Activated T-cell treated with anti-CD3 and anti-CD28 coated beads, Interleukin-2, amount 50 U/mL, for 24 hours (primary cell): ENCODE data around the gene ZNF579.

Experiments used
- DNase-seq: peaks from one replicate; pipeline ENCODE4 v3.0.0-alpha.2; 2020
- H3K27ac Mint-ChIP-seq: 2 replicates; pipeline ENCODE4 v1.8.0; 2020; ENCODE audit warnings: mild to moderate bottlenecking, mixed read lengths
- H3K27me3 Mint-ChIP-seq: 2 replicates; pipeline ENCODE4 v1.8.0; 2020; ENCODE audit warnings: mixed read lengths
- H3K36me3 Mint-ChIP-seq: 2 replicates; pipeline ENCODE4 v1.8.0; 2020; ENCODE audit warnings: low read depth, mixed read lengths
- H3K4me1 Mint-ChIP-seq: 2 replicates; pipeline ENCODE4 v1.8.0; 2020; ENCODE audit warnings: low read depth, mixed read lengths
- H3K4me3 Mint-ChIP-seq: 2 replicates; pipeline ENCODE4 v1.8.0; 2020; ENCODE audit warnings: mild to moderate bottlenecking, moderate library complexity, mixed read lengths
- H3K9me3 Mint-ChIP-seq: 2 replicates; pipeline ENCODE4 v1.8.0; 2020; ENCODE audit warnings: mixed read lengths

Gene ZNF579, protein sequence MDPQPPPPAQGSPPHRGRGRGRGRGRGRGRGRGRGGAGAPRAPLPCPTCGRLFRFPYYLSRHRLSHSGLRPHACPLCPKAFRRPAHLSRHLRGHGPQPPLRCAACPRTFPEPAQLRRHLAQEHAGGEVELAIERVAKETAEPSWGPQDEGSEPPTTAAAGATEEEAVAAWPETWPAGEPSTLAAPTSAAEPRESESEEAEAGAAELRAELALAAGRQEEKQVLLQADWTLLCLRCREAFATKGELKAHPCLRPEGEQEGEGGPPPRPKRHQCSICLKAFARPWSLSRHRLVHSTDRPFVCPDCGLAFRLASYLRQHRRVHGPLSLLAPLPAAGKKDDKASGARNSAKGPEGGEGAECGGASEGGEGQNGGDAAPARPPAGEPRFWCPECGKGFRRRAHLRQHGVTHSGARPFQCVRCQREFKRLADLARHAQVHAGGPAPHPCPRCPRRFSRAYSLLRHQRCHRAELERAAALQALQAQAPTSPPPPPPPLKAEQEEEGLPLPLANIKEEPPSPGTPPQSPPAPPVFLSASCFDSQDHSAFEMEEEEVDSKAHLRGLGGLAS

DNA sequence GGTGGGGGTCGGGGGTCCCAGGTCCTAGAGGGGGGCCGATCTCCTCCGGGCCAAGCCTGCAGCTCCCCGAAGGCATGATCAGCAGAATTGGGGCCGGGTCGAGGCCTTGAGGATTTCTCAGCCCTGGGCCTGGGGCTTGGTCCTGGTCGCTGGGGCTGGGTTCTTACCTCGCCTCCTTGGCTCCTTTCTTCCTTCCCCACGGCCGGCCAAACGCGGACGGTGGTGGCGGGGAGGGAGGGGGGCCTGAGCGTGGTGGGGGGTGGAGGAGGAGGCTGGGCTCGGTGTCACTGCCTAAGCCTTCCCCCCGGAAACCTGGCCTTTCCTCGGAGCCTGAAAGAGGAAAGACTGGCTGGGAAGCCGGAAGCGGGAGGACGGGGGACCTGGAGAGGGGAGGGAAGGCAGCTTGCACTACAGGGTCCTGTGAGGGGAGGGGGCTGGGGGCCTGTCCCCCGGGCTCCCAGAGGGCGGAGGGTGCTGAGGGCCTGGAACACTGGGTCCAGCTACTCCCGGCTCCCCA lies at the start of gene ZNF579:
TSS of gene ZNF579 (minus strand) at position 221 of the 517 bp plus-strand sequence. CDS start 1,209 bp downstream, outside the sequence.
- Mint-ChIP-seq H3K27ac (peak within 1 kb of the TSS; percentile 93), H3K4me1 (peaks cover 23% of the 10 kb centered on the region), H3K4me3 (peak within 1 kb of the TSS; percentile 81), H3K36me3 (peaks cover 20% of the 10 kb centered on the region), H3K27me3 (no peaks in the 10 kb centered on the region), H3K9me3 (no peaks in the 10 kb centered on the region)
- DNase-seq: peak; percentile 89

- Mint-ChIP-seq H3K9me3 (no peaks in the 10 kb centered on the region), H3K27ac (peak overlapping the region; percentile 79), H3K27me3 (peaks cover 5% of the 10 kb centered on the region), H3K36me3 (peaks cover 1% of the 10 kb centered on the region), H3K4me1 (peaks cover 34% of the 10 kb centered on the region), H3K4me3 (peak overlapping the region; percentile 53)
- no peak for DNase-seq
Observed at GRCh38 chr19:55626350-55626749, 45.7 kb upstream of the ZNF579 start.

- no peaks in the 10 kb centered on the region for H3K9me3 Mint-ChIP-seq
- H3K36me3 Mint-ChIP-seq: peaks cover 11% of the 10 kb centered on the region
- H3K27ac Mint-ChIP-seq: peak overlapping the region; percentile 98
- peaks cover 5% of the 10 kb centered on the region for H3K27me3 Mint-ChIP-seq
- no peak for DNase-seq
- H3K4me3 Mint-ChIP-seq: peak overlapping the region; percentile 84
- H3K4me1 Mint-ChIP-seq: peaks cover 48% of the 10 kb centered on the region
Observed at GRCh38 chr19:55625004-55625326, 44.3 kb upstream of the ZNF579 start.

DNA sequence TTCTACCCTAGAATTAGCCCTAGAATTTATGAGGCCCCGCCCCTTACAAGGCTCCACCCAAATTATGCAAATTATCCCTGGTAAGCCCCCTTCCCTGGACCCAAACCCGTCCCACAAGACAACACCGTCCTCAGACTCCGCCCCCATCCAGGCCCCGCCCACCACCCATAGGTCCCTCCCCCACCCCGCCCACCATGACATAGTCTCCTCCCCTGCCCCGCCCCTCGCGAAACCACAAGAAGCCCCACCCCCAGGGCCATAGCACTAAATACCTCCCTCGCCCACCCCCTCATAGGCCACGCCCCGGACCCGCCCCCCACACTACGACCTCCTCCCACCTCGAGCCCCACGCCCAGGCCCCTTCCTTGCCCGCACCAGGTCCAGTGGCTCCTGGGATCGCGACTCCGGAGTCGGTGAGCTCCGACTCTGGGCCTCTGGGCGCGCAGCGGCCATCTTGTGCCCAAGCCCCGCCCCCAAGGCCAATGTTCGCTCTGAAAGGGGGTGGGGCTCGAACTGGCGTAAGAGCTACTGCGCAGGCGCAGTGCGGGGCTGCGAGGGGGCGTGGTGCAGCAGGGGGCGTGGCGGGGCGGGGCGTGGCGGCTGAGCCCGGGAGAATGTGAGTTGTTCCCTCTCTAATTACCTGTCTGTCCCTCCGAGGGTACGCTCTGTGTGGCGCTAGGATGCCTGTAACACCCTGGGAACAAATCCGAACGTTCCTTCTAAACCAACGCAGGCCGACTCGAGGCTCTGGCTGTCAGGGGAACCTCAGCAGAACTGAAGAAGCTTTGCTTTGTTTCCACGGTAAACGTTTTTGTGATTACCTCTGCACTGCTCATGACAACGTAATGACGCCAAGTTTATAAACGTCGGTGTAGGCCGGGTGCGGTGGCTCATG lies 43.7 kb upstream of the ZNF579 start, which contains the start of gene ZNF784:
TSS of gene ZNF784 (minus strand) at position 458 of the 895 bp plus-strand sequence. CDS start at position 453, 5 bp downstream.
- H3K4me3 Mint-ChIP-seq: peak within 1 kb of the TSS; percentile 84
- no peaks in the 10 kb centered on the region for H3K9me3 Mint-ChIP-seq
- peak; percentile 94 for DNase-seq
- H3K36me3 Mint-ChIP-seq: peaks cover 16% of the 10 kb centered on the region
- H3K4me1 Mint-ChIP-seq: peaks cover 53% of the 10 kb centered on the region
- peak within 1 kb of the TSS; percentile 98 for H3K27ac Mint-ChIP-seq
- H3K27me3 Mint-ChIP-seq: peaks cover 5% of the 10 kb centered on the region

DNA sequence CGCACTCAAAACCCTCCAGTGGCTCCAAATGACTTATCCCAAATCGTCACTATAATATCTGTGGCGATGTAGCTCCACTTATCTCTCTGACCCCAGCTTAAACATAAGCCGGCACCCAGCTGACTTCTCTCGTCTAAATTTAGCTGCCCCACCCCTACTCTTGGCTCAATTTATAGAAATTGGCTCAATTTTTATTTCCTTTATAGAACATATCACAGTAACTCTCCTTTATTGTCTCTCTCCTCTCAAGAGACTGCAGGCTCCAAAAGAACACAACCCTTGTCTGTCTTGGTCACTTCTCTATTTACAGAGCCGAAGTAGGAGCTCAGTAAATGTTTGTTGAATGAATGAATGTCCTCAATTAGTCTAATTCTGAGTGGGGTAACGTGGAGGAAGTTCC lies 42.9 kb upstream of the ZNF579 start:
- H3K4me3 Mint-ChIP-seq: peak overlapping the region; percentile 84
- peaks cover 55% of the 10 kb centered on the region for H3K4me1 Mint-ChIP-seq
- peaks cover 18% of the 10 kb centered on the region for H3K36me3 Mint-ChIP-seq
- peaks cover 5% of the 10 kb centered on the region for H3K27me3 Mint-ChIP-seq
- no peaks in the 10 kb centered on the region for H3K9me3 Mint-ChIP-seq
- peak overlapping the region; percentile 98 for H3K27ac Mint-ChIP-seq
- no peak for DNase-seq

DNA sequence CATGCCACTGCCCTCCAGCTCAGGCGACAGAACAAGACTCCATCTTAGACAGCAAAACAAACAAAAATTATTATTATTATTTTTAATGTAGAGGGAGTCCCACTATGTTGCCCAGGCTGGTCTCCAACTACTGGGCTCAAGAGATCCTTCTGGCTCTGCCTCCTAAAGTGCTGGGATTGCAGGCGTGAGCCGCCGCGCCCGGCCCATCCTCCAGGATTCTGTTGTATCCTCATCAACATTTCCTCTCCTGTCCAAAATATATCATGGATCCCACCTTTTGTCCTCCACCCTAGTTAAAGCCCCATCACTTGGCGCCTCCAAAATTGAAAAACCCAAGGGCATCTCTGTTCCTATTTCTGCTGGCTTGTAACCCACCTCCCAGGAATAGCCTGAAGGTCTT lies 42.5 kb upstream of the ZNF579 start:
- no peak for DNase-seq
- Mint-ChIP-seq H3K9me3 (no peaks in the 10 kb centered on the region), H3K4me1 (peaks cover 55% of the 10 kb centered on the region), H3K4me3 (no peak overlapping the region), H3K27ac (no peak overlapping the region), H3K27me3 (peaks cover 5% of the 10 kb centered on the region), H3K36me3 (peaks cover 18% of the 10 kb centered on the region)

DNA sequence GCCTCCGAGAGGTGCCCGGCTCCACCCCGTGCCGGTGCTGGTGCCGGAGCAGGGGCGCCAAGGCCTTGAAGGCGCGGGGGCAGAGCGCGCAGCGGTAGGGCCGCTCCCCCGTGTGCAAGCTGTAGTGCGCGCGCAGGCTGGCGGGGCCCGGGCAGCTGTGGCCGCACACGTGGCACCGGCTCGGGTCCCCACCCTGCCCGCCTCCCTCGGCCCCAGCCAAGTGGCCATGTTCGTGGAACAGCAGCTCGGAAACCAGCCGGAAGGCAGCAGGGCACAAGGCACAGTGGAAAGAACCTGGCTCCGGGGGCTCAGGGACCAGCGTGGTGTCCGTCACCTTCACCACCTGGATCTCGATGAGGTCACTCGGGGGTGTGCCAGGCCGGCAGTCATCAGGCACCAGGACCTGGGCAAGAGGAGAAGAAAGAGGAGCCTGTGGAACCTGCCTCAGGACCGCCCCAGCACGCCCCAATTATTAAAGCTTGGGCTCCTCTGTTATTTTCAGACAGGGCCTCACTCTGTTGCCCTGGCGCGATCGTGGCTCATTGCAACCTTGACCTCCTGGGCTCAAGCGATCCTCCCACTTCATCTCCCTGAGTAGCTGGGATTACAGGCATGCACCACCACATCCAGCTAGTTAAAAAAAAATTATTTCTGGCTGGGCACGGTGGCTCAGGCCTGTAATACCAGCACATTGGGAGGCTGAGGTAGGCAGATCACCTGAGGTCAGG lies 41.8 kb upstream of the ZNF579 start:
- peaks cover 55% of the 10 kb centered on the region for H3K4me1 Mint-ChIP-seq
- H3K4me3 Mint-ChIP-seq: no peak overlapping the region
- H3K27ac Mint-ChIP-seq: no peak overlapping the region
- DNase-seq: no peak
- peaks cover 25% of the 10 kb centered on the region for H3K36me3 Mint-ChIP-seq
- no peaks in the 10 kb centered on the region for H3K9me3 Mint-ChIP-seq
- peaks cover 5% of the 10 kb centered on the region for H3K27me3 Mint-ChIP-seq

DNA sequence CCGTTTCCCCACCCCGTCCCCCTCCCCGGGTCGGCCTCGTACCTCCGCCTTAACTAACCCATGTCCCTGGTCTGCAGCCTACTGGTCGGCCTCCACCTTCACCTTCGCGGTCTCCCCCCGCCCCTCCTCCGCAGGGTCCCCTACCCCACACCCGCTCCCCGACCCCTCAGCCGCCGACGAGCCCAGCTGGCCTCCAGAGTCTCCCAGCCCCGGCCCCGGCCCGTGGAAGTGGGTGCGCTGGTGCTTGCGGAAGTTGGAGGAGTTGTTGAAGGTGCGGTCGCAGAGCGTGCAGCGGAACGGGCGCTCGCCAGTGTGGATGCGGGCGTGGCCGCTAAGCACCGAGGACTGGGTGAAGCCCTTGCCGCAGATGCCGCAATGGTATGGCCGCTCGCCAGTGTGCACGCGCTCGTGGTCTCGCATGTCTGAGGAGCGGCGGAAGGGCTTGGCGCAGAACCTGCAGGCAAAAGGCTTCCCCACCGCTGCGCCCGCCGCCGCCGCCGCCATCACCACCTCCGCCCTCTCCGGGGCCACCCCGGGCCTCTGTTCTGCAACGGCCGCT lies 41.1 kb upstream of the ZNF579 start:
- H3K27me3 Mint-ChIP-seq: no peaks in the 10 kb centered on the region
- peaks cover 49% of the 10 kb centered on the region for H3K4me1 Mint-ChIP-seq
- H3K27ac Mint-ChIP-seq: no peak overlapping the region
- peaks cover 30% of the 10 kb centered on the region for H3K36me3 Mint-ChIP-seq
- no peaks in the 10 kb centered on the region for H3K9me3 Mint-ChIP-seq
- DNase-seq: no peak
- no peak overlapping the region for H3K4me3 Mint-ChIP-seq

DNA sequence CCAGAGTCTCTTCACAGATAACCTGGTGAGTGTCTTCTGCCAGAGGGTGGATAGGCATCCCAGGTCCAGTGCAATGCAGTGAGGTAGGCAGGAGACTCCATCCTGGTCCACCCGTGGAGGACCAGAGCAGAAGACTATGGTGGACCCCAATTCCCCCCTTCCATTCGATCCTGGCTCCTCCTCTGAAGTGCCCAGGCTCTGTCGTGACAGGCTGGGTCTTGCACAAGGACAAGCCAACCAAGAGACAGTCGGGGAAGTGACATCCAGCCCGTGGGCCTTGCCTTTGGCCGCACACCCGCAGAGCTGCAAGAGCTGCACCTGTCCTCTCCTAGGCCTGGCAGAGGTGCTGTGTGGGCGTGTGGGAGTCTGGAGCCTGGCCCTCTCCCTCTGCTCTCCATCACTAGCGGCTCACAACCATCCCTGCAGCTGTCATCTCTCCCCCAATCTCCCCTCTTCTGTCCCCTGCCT lies 40.6 kb upstream of the ZNF579 start:
- Mint-ChIP-seq H3K9me3 (no peaks in the 10 kb centered on the region), H3K27ac (no peak overlapping the region), H3K27me3 (no peaks in the 10 kb centered on the region), H3K36me3 (peaks cover 35% of the 10 kb centered on the region), H3K4me1 (peaks cover 44% of the 10 kb centered on the region), H3K4me3 (no peak overlapping the region)
- no peak for DNase-seq

- Mint-ChIP-seq H3K4me3 (no peak overlapping the region), H3K27ac (peak overlapping the region; percentile 44), H3K9me3 (no peaks in the 10 kb centered on the region), H3K4me1 (peaks cover 39% of the 10 kb centered on the region), H3K27me3 (no peaks in the 10 kb centered on the region), H3K36me3 (peaks cover 40% of the 10 kb centered on the region)
- no peak for DNase-seq
Observed at GRCh38 chr19:55620410-55621204, 40.0 kb upstream of the ZNF579 start.

GRCh38 chr19:55619286-55619685 lies 38.6 kb upstream of the ZNF579 start:
- Mint-ChIP-seq H3K4me3 (no peak overlapping the region), H3K27ac (no peak overlapping the region), H3K36me3 (peaks cover 44% of the 10 kb centered on the region), H3K9me3 (no peaks in the 10 kb centered on the region), H3K27me3 (no peaks in the 10 kb centered on the region), H3K4me1 (peaks cover 31% of the 10 kb centered on the region)
- DNase-seq: no peak

DNA sequence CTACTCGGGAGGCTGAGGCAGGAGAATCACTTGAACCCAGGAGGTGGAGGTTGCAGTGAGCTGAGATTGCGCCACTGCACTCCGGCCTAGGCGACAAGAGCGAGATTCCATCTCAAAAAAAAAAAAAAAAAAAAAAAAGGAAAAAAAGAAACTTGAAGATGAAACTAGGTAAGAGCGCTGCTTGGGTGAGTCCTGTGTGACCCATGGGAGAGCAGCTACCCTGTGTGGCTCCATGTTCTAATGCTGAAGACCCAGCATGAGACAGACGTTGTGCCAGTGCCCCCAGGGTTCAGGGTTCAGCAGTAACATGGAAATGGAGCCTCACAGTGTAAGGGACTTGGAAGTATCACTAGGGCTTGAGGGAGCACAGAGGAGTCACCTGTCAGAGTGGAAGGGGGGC lies 37.8 kb upstream of the ZNF579 start:
- H3K4me1 Mint-ChIP-seq: peaks cover 25% of the 10 kb centered on the region
- no peaks in the 10 kb centered on the region for H3K9me3 Mint-ChIP-seq
- H3K27ac Mint-ChIP-seq: no peak overlapping the region
- no peaks in the 10 kb centered on the region for H3K27me3 Mint-ChIP-seq
- H3K36me3 Mint-ChIP-seq: peaks cover 44% of the 10 kb centered on the region
- DNase-seq: no peak
- H3K4me3 Mint-ChIP-seq: no peak overlapping the region

GRCh38 chr19:55617426-55617825 lies 36.8 kb upstream of the ZNF579 start:
- no peaks in the 10 kb centered on the region for H3K27me3 Mint-ChIP-seq
- no peak overlapping the region for H3K4me3 Mint-ChIP-seq
- DNase-seq: no peak
- no peak overlapping the region for H3K27ac Mint-ChIP-seq
- H3K9me3 Mint-ChIP-seq: no peaks in the 10 kb centered on the region
- peaks cover 54% of the 10 kb centered on the region for H3K36me3 Mint-ChIP-seq
- H3K4me1 Mint-ChIP-seq: peaks cover 22% of the 10 kb centered on the region
